ENCODE results near the gene NEDD4.

Gene NEDD4

DNA sequence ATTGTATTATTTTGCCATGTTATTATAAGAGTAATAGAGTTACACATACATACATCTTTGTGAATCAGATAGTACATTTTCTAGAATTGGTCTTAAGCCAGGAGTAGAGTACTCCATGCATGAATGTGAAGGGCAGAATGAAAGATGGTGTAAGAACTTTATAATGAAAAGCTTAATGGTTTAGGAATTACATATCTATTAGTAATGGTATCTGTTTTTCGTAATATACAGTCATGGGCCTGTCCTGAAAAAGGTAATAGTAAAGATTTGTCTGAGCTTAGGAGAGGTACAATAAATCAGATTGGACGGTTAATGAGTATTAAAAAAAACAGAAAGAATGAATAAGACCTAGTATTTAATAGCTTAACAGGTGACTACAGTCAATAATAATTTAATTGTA lies 132.3 kb downstream of the NEDD4 start:
- no peak for DNase-seq (ENCODE audit: low spot score)
- in situ Hi-C loops (cut with MboI; ENCODE audit: low pct_unique_long_range_greater_than_20kb, low sequenced_read_pairs, unreplicated experiment): no loop called here
- TF ChIP-seq, protein P1, sequence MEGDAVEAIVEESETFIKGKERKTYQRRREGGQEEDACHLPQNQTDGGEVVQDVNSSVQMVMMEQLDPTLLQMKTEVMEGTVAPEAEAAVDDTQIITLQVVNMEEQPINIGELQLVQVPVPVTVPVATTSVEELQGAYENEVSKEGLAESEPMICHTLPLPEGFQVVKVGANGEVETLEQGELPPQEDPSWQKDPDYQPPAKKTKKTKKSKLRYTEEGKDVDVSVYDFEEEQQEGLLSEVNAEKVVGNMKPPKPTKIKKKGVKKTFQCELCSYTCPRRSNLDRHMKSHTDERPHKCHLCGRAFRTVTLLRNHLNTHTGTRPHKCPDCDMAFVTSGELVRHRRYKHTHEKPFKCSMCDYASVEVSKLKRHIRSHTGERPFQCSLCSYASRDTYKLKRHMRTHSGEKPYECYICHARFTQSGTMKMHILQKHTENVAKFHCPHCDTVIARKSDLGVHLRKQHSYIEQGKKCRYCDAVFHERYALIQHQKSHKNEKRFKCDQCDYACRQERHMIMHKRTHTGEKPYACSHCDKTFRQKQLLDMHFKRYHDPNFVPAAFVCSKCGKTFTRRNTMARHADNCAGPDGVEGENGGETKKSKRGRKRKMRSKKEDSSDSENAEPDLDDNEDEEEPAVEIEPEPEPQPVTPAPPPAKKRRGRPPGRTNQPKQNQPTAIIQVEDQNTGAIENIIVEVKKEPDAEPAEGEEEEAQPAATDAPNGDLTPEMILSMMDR (IDR thresholded peaks at IDR 0.05; ENCODE audit: extremely low read depth, insufficient read depth, missing control alignments): no peak

DNA sequence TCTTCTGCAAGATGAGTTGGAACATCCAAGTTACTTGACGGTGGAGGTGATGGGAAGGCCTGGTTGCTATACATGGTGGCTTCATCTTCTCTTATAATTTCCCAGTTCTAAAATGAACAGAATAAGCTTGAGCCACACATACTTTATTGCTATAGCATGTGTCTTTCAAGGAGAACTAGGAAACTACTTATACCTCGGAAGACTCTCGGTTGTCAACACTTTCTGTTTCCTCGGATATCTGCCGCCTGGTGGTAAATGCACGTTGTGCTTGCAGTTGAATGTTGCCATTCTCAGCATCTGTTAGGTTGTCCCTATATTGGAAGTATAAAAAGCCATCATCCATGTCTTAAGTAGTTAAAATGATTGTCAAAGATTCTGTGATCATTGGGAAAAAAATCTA lies 132.9 kb downstream of the NEDD4 start:
- TF ChIP-seq, protein P1 (IDR thresholded peaks at IDR 0.05; ENCODE audit: extremely low read depth, insufficient read depth, missing control alignments): no peak
- in situ Hi-C loops (cut with MboI; ENCODE audit: low pct_unique_long_range_greater_than_20kb, low sequenced_read_pairs, unreplicated experiment): no loop called here

DNA sequence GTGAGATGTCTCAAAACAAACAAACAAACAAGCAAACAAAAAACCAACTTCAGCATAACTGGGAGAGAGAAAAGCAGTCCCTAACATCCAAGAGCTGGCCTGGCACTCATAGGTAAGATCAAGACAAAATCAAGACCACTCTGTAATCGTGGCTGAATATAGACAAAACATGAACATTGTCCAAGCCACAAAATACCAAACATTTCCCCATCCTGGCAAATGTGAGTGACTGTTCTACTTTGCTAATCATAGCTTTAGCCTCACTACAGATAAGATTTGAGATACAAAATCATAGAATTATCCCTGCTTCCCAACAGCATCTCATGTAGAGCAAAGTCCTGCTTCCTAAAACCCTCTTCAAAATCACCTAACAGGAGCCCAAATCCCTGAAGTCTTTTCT lies 133.7 kb downstream of the NEDD4 start:
- DNase-seq (ENCODE audit: low spot score): no peak
- in situ Hi-C loops (cut with MboI; ENCODE audit: low pct_unique_long_range_greater_than_20kb, low sequenced_read_pairs, unreplicated experiment): no loop called here
- TF ChIP-seq, protein P1 (IDR thresholded peaks at IDR 0.05; ENCODE audit: extremely low read depth, insufficient read depth, missing control alignments): no peak

More for the DNA sequence above, 132.9 kb downstream of the NEDD4 start:
- DNase-seq (ENCODE audit: low spot score): no peak

DNA sequence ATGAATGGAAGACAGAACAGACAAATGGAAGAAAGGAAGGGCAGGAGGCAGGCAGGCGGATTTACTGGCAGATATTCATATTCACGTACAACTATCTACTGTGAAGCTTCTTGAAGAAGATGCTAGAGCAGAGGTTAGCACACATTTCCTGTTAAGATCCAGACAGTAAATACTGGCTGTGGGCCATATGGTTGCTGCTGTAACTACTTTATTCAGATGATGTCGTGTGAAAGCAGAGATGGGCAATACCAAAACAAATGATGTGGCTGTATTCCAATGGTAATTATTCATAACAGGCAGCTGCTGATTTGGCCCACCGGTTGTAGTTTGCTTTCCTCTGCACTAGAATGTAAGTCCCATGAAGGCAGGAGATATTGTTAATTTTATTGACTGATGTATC lies 134.8 kb downstream of the NEDD4 start:
- in situ Hi-C loops (cut with MboI; ENCODE audit: low pct_unique_long_range_greater_than_20kb, low sequenced_read_pairs, unreplicated experiment): no loop called here
- no peak for DNase-seq (ENCODE audit: low spot score)
- TF ChIP-seq, protein P1 (IDR thresholded peaks at IDR 0.05; ENCODE audit: extremely low read depth, insufficient read depth, missing control alignments): no peak

DNA sequence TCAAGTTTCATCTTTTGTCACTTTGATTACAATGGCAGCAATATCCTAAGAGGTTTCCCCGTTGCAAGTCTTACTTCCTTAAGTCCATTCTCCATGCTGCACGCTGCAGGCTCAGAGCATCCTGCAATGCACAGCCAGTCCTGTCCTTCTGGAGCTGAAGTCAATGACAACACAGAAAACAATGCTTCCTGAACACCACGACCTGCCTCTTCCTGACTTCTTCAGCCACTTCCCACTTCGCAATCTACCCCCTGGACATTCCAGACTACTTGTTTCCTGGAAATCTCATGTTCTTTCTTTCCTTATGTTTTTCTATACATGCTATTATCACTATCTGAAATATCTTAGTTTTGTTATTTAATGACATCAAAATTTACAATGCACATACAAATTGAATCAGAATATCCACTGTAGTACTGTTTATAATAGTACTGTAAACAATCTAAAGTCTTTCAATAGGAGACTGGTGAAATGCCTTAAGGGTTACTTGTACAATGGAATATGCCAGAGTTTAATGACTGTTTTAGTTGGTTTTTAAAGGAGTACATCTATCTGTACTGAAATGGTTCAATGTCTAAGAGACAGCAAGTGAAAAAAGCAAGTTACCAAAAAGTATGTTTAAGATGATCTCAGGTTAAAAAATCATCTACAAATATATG lies 136.8 kb downstream of the NEDD4 start:
- no peak for DNase-seq (ENCODE audit: low spot score)
- TF ChIP-seq, protein P1 (IDR thresholded peaks at IDR 0.05; ENCODE audit: extremely low read depth, insufficient read depth, missing control alignments): no peak
- in situ Hi-C loops (cut with MboI; ENCODE audit: low pct_unique_long_range_greater_than_20kb, low sequenced_read_pairs, unreplicated experiment): no loop called here

DNA sequence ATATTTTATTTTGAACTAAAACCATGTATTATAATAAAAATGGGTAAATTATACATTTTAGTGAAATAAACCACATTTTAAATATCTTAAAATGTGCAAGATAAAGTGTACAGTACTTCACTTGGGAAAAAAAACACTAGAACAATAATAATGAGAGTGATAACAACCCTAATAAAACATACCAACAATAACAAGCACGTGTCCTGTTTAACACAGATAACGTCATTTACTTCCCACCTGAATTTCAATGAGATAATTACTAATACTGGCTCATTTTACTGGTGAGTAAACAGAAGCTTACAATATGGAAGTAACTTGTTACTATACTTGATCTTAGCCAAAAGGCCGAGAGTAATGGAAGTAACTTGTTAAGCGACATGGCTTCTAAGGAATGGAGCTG lies 140.3 kb downstream of the NEDD4 start:
- DNase-seq (ENCODE audit: low spot score): no peak
- in situ Hi-C loops (cut with MboI; ENCODE audit: low pct_unique_long_range_greater_than_20kb, low sequenced_read_pairs, unreplicated experiment): no loop called here
- TF ChIP-seq, protein P1 (IDR thresholded peaks at IDR 0.05; ENCODE audit: extremely low read depth, insufficient read depth, missing control alignments): no peak
